ENCODE data around the gene TC2N. TPM values are rescaled to one million over a fixed set of nuclear protein-coding genes. Genes with fewer than 3 reads are reported as not detected.

TC2N gene
- total RNA-seq, 1 donor from 2014 or later = 19.4 TPM

- no peak for TF ChIP-seq CTCF (conservative IDR thresholded peaks at IDR 0.05)
Observed at GRCh38 chr14:91884664-91885063, 17.3 kb upstream of the TC2N start.

GRCh38 chr14:91883753-91884152 lies 16.4 kb upstream of the TC2N start:
- no peak for DNase-seq (ENCODE audit: extremely low spot score, unreplicated experiment)
- no peaks in the 10 kb centered on the region for H3K36me3 Mint-ChIP-seq
- no peak for TF ChIP-seq CTCF (conservative IDR thresholded peaks at IDR 0.05)
- no peaks in the 10 kb centered on the region for H3K9me3 Mint-ChIP-seq
- no peaks in the 10 kb centered on the region for H3K4me1 Mint-ChIP-seq (ENCODE audit: unreplicated experiment)
- H3K27ac Mint-ChIP-seq = no peak overlapping the region
- no peak overlapping the region for H3K4me3 Mint-ChIP-seq
- no peaks in the 10 kb centered on the region for H3K27me3 Mint-ChIP-seq

More at GRCh38 chr14:91884664-91885063, 17.3 kb upstream of the TC2N start:
- H3K36me3 Mint-ChIP-seq = no peaks in the 10 kb centered on the region
- no peak overlapping the region for H3K4me3 Mint-ChIP-seq
- no peak overlapping the region for H3K27ac Mint-ChIP-seq
- no peak for DNase-seq (ENCODE audit: extremely low spot score, unreplicated experiment)
- H3K4me1 Mint-ChIP-seq (ENCODE audit: unreplicated experiment) = no peaks in the 10 kb centered on the region
- H3K27me3 Mint-ChIP-seq = no peaks in the 10 kb centered on the region
- H3K9me3 Mint-ChIP-seq = no peaks in the 10 kb centered on the region

- Mint-ChIP-seq H3K9me3 (no peaks in the 10 kb centered on the region), H3K27ac (no peak overlapping the region), H3K36me3 (no peaks in the 10 kb centered on the region), H3K4me3 (no peak overlapping the region), H3K4me1 (ENCODE audit: unreplicated experiment) (no peaks in the 10 kb centered on the region), H3K27me3 (no peaks in the 10 kb centered on the region)
- no peak for DNase-seq (ENCODE audit: extremely low spot score, unreplicated experiment)
- no peak for TF ChIP-seq CTCF (conservative IDR thresholded peaks at IDR 0.05)
Observed at GRCh38 chr14:91882776-91883175, 15.4 kb upstream of the TC2N start.

GRCh38 chr14:91882369-91882768 lies 15.0 kb upstream of the TC2N start:
- H3K36me3 Mint-ChIP-seq = no peaks in the 10 kb centered on the region

GRCh38 chr14:91879196-91879595 lies 11.9 kb upstream of the TC2N start:
- peaks cover 4% of the 10 kb centered on the region for H3K27me3 Mint-ChIP-seq
- no peak overlapping the region for H3K4me3 Mint-ChIP-seq
- H3K27ac Mint-ChIP-seq = no peak overlapping the region
- DNase-seq (ENCODE audit: extremely low spot score, unreplicated experiment) = no peak
- TF ChIP-seq CTCF (conservative IDR thresholded peaks at IDR 0.05) = no peak
- H3K9me3 Mint-ChIP-seq = no peaks in the 10 kb centered on the region
- H3K36me3 Mint-ChIP-seq = no peaks in the 10 kb centered on the region
- no peaks in the 10 kb centered on the region for H3K4me1 Mint-ChIP-seq (ENCODE audit: unreplicated experiment)

More at GRCh38 chr14:91882369-91882768, 15.0 kb upstream of the TC2N start:
- DNase-seq (ENCODE audit: extremely low spot score, unreplicated experiment) = no peak
- no peaks in the 10 kb centered on the region for H3K4me1 Mint-ChIP-seq (ENCODE audit: unreplicated experiment)
- no peaks in the 10 kb centered on the region for H3K9me3 Mint-ChIP-seq
- no peak overlapping the region for H3K27ac Mint-ChIP-seq
- no peak overlapping the region for H3K4me3 Mint-ChIP-seq
- H3K27me3 Mint-ChIP-seq = no peaks in the 10 kb centered on the region
- TF ChIP-seq CTCF (conservative IDR thresholded peaks at IDR 0.05) = no peak

GRCh38 chr14:91878274-91878673 lies 10.9 kb upstream of the TC2N start:
- TF ChIP-seq CTCF (conservative IDR thresholded peaks at IDR 0.05) = no peak
- peaks cover 4% of the 10 kb centered on the region for H3K27me3 Mint-ChIP-seq
- no peak overlapping the region for H3K27ac Mint-ChIP-seq
- no peak for DNase-seq (ENCODE audit: extremely low spot score, unreplicated experiment)
- H3K4me1 Mint-ChIP-seq (ENCODE audit: unreplicated experiment) = no peaks in the 10 kb centered on the region
- H3K4me3 Mint-ChIP-seq = no peak overlapping the region
- H3K9me3 Mint-ChIP-seq = no peaks in the 10 kb centered on the region
- H3K36me3 Mint-ChIP-seq = no peaks in the 10 kb centered on the region

All from type B pancreatic cell (in vitro differentiated cells).